H1 (cell line): Measurements from ENCODE around the gene NBAS. TPM values are rescaled to one million over a fixed set of nuclear protein-coding genes. Genes with fewer than 3 reads are reported as not detected.

Experiments
- MAFK ChIP-seq: IDR thresholded peaks from 2 replicates; pipeline ENCODE4 v1.6.1; 2012; ENCODE audit warnings: low read depth, mild to moderate bottlenecking, improper control_type of control experiment, low read length
- NANOG ChIP-seq: IDR thresholded peaks from 2 replicates; pipeline ENCODE4 v1.6.1; 2011; ENCODE audit warnings: low read length, low read depth, mild to moderate bottlenecking, inconsistent platforms; ENCODE audit not compliant: insufficient read depth, poor library complexity, severe bottlenecking
- YY1 ChIP-seq: IDR thresholded peaks from 2 replicates; pipeline ENCODE4 v1.6.1; 2011; ENCODE audit warnings: low read depth, mild to moderate bottlenecking, low read length
- polyA plus RNA-seq, 7 experiments: library from polyadenylated mRNA; depleted of rRNA in 3 of 7; stranded (reverse) in 5 of 7; unstranded in 2 of 7; fragments of >200 nt in 5 of 7; fragments of 200-250 nt in 2 of 7; gene quantifications; 1 replicate in 5 of 7; 2 replicates in 1 of 7; 4 replicates in 1 of 7; pipeline versions ENCODE4 v1.2.1 to v1.2.3, GENCODE V29; 2011 to 2013; ENCODE audit warnings: missing spikeins in 2 of 7, mixed read lengths in 2 of 7
- total RNA-seq: library from RNA; stranded (reverse); fragmentation: NEBNext Ultra II Directional; extraction: Animal tissue kit (Norgen Biotek cat#: 25700); gene quantifications from 2 replicates; pipeline ENCODE4 v1.2.1, GENCODE V29; 2021

NBAS gene
- total and polyA plus RNA-seq, 2 of the 8 experiments (the other 6 are each of a cell fraction or from before 2014, with no cell fraction given): 19.6 to 34.8 TPM

DNA sequence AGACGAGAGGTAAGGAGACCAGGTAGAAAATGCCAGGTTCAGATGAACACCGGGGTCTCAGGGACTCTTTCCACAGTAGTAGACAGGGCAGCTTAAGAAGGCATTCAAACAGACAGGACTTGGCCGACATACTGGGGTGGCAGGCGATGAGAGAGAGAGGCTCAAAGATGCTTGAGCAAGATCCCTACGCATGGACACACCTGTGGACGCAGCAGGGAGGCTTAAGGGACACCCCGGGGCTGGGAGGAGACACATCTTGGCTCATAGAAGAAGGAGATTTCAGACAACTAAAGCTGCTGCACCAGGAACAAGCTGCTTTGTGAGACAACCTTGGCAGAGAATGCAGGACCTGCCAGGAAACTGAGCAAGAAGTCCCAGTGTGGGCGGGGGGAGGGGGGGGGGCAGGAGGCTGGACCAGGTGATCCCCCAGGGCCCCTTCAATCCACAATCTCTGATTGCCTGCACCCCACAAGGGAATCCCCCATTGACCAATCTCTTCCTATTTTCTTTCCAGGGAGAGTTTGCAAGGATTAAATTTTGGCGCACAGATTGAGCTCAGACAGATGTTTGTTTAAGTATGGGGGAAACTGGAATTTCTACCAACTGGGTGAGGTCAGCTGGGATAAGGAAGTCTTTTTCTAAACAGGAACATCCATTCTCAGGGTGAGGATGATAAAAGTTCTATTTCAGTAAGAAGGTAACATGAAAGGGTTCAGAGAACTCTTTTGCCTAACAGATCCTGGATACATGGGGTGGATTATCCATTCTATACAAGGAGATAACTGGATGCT, 400.7 kb downstream of the NBAS start (continued):
- TF ChIP-seq NANOG: no peak
- TF ChIP-seq YY1: no peak
- TF ChIP-seq MAFK: no peak
- TF ChIP-seq, all 59 proteins: peak for 0
